ENCODE results near the gene PACRG. TPM values are rescaled to one million over a fixed set of nuclear protein-coding genes. Genes with fewer than 3 reads are reported as not detected.

Gene PACRG
- total RNA-seq, 3 donors from 2014 or later = 0.64 to 6.4 (median 4.6) TPM

DNA sequence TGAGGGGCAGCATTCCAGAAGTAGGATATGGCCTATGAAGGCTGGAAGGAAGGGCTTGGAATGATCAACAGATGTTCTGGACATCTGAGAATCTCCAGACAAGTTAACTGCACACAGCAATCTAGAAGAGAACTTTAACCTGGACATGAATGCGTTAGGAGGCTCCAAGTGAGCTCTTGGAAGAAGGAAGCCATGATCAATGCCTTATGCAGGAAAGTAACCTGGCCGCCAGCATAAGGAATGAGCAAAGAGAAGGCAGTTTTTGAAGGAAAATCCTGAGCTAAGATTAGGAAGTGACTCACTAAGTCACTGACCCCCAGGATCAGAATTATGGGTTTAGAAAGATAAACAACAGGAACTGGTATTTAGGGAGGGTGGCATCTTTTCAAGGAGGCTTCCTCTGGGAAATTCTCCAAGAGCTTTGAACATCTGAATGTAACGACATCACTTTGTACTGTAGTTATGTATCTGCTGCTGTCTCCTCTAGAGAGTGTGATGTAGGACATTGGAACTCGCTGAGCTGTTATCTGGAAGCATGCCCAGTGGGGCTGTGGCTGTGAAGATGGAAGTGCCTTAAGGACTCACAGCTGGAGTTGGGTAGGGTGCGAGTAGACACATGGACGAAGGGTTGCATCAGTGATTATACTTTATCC lies 236.8 kb downstream of the PACRG start:
- TF ChIP-seq, protein P1, sequence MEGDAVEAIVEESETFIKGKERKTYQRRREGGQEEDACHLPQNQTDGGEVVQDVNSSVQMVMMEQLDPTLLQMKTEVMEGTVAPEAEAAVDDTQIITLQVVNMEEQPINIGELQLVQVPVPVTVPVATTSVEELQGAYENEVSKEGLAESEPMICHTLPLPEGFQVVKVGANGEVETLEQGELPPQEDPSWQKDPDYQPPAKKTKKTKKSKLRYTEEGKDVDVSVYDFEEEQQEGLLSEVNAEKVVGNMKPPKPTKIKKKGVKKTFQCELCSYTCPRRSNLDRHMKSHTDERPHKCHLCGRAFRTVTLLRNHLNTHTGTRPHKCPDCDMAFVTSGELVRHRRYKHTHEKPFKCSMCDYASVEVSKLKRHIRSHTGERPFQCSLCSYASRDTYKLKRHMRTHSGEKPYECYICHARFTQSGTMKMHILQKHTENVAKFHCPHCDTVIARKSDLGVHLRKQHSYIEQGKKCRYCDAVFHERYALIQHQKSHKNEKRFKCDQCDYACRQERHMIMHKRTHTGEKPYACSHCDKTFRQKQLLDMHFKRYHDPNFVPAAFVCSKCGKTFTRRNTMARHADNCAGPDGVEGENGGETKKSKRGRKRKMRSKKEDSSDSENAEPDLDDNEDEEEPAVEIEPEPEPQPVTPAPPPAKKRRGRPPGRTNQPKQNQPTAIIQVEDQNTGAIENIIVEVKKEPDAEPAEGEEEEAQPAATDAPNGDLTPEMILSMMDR (IDR thresholded peaks at IDR 0.05) = no peak
- no peak for TF ChIP-seq POLR2A (IDR thresholded peaks at IDR 0.05)
- no peak for TF ChIP-seq POLR2AphosphoS5 (IDR thresholded peaks at IDR 0.05)
- no peak for DNase-seq (ENCODE audit: low spot score in 2 of 2)

DNA sequence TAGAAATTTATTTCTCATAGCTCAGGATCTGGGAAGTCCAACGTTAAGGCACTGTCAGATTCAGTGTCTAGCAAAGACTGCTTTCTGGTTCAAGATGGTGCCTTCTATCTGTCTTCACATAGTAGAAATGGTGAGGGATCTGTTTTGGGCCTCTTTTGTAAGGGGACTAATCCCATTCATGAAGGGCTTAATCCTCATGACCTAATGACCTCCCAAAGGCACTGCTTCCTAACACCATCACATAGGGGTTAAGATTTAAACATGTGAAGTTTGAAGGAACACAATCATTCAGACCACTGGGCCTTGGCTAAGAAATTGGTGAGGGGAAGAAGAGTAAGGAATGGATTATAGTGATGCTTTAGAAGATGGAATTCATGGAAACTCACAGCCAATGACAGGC lies 237.6 kb downstream of the PACRG start:
- Histone ChIP-seq H3K27ac (no peak overlapping the region), H3K9me3 (no peaks in the 10 kb centered on the region), H3K36me3 (no peaks in the 10 kb centered on the region), H3K27me3 (no peaks in the 10 kb centered on the region), H3K4me1 (no peaks in the 10 kb centered on the region), H3K4me3 (no peak overlapping the region)
- no peak for TF ChIP-seq POLR2AphosphoS5 (IDR thresholded peaks at IDR 0.05)
- TF ChIP-seq, protein P1 (IDR thresholded peaks at IDR 0.05) = no peak
- no peak for TF ChIP-seq POLR2A (IDR thresholded peaks at IDR 0.05)
- DNase-seq (ENCODE audit: low spot score in 2 of 2) = no peak
- intact Hi-C loops (cut with DNase I; ENCODE audit: low total_unique reads) = no loop called here

More for the DNA sequence above, 236.8 kb downstream of the PACRG start:
- Histone ChIP-seq H3K27me3 (no peaks in the 10 kb centered on the region), H3K27ac (peak overlapping the region in 1 of 2 donors; percentile 13), H3K4me1 (no peaks in the 10 kb centered on the region), H3K9me3 (no peaks in the 10 kb centered on the region), H3K36me3 (no peaks in the 10 kb centered on the region), H3K4me3 (no peak overlapping the region)
- intact Hi-C loops (cut with DNase I; ENCODE audit: low total_unique reads) = no loop called here

DNA sequence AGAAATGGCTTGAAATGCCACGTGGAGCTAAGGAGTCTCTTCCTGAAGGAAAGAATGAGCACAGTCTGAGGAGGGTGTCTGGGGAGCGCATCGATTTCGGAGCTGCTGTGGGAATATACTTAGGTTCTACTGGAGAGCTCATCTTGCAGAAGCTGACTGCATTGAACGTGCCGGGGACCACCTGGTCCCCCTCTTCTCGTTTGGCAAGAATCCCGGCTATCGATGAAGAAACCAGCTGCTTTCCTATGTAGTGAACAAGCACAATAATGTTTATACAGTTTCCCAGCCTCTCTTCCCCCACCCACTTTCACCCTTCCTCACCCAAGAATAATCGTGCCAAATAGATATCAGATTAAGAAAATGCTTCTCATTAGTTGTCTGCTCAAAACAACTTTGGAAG lies 242.5 kb downstream of the PACRG start:
- Histone ChIP-seq H3K27me3 (no peaks in the 10 kb centered on the region), H3K9me3 (no peaks in the 10 kb centered on the region), H3K4me3 (no peak overlapping the region), H3K4me1 (no peaks in the 10 kb centered on the region), H3K36me3 (no peaks in the 10 kb centered on the region), H3K27ac (no peak overlapping the region)
- no peak for TF ChIP-seq POLR2A (IDR thresholded peaks at IDR 0.05)
- no peak for TF ChIP-seq POLR2AphosphoS5 (IDR thresholded peaks at IDR 0.05)
- TF ChIP-seq, protein P1 (IDR thresholded peaks at IDR 0.05) = no peak
- intact Hi-C loops (cut with DNase I; ENCODE audit: low total_unique reads) = no loop called here
- no peak for DNase-seq (ENCODE audit: low spot score in 2 of 2)

DNA sequence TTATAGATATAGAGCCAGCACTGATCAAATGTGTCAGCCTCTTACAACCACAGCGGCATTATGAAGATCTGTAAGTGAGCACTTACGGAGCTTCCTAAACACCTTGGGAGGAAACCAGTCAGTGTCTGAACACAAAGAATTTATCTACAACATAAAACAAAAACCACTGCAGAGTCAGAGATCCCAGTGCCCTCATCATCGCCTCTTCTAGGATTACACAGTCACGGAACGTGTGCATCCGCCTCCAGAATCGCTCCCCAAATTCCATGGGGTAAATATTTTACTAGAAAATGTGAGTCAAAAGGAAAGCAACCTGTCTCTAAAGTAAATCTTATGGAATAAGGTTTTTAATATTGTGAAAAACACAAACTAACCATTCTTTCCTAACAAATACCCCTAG lies 243.6 kb downstream of the PACRG start:
- TF ChIP-seq, protein P1 (IDR thresholded peaks at IDR 0.05) = no peak
- TF ChIP-seq POLR2A (IDR thresholded peaks at IDR 0.05) (no peak), POLR2AphosphoS5 (IDR thresholded peaks at IDR 0.05) (no peak)
- intact Hi-C loops (cut with DNase I; ENCODE audit: low total_unique reads) = no loop called here
- H3K36me3 ChIP-seq = no peaks in the 10 kb centered on the region
- no peak overlapping the region for H3K4me3 ChIP-seq
- no peak overlapping the region for H3K27ac ChIP-seq
- no peak for DNase-seq (ENCODE audit: low spot score in 2 of 2)
- no peaks in the 10 kb centered on the region for H3K9me3 ChIP-seq
- H3K27me3 ChIP-seq = no peaks in the 10 kb centered on the region
- no peaks in the 10 kb centered on the region for H3K4me1 ChIP-seq

DNA sequence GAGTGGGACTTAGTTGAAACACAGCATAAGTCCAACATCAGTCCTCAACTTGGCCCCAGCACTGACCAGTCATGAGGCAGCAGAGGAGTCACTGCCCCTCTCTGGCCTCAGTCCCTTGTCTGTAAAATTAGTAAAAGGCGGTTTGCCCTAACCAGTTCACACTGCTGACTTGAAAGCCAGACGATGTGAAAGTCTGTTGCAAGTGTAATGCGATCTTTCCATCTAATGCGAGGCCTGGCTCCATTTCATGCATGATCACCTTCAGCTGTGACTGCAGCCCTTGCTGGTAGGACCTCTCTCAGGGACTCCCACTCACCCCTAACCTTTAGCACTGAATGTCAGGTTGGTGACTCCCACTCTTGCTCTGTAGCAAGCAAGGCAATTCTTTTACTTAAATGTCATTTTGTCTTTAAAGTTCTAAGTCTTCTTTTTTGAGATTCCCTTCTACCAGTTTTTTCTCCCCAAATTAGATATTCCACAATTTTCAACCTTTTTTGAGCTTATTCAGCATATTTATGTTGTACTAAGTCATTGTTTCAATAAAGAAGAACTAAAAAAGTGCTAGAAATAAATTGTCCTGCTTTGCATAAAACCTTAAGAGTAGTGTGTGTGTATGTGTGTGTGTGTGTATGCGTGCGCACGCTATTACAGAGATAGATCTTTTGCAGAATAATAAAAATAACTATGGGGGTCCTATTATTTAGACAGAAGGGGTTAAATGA lies 245.5 kb downstream of the PACRG start:
- Histone ChIP-seq H3K4me3 (no peak overlapping the region), H3K9me3 (no peaks in the 10 kb centered on the region), H3K36me3 (no peaks in the 10 kb centered on the region), H3K4me1 (no peaks in the 10 kb centered on the region), H3K27me3 (no peaks in the 10 kb centered on the region), H3K27ac (no peak overlapping the region)
- intact Hi-C loops (cut with DNase I; ENCODE audit: low total_unique reads) = no loop called here
- TF ChIP-seq POLR2A (IDR thresholded peaks at IDR 0.05) (no peak), POLR2AphosphoS5 (IDR thresholded peaks at IDR 0.05) (no peak)
- TF ChIP-seq, protein P1 (IDR thresholded peaks at IDR 0.05) = no peak
- no peak for DNase-seq (ENCODE audit: low spot score in 2 of 2)
